PC-9 (cell line): Measurements from ENCODE around the gene DELE1. TPM values are rescaled to one million over a fixed set of nuclear protein-coding genes. Genes with fewer than 3 reads are reported as not detected.

ENCODE experiments used
- BruUV-seq: library from RNA; stranded (reverse); fragments of 400-500 nt; replicated peaks from 2 replicates; lab custom pipeline; 2021; lab: Mats Ljungman, UMichigan
- CTCF ChIA-PET: fragments of 300-600 bp; sonication (Branson Sonifier 250); formaldehyde crosslinking; loops from one replicate; lab custom pipeline; 2022; ENCODE audit warnings: antibody characterized with exemption; lab: Charles Lee
- POLR2A ChIA-PET: fragments of 300-600 bp; sonication (Branson Sonifier 250); formaldehyde crosslinking; loops from one replicate; lab custom pipeline; 2022; ENCODE audit warnings: antibody characterized with exemption; ENCODE audit not compliant: unreplicated experiment; lab: Charles Lee
- DNase-seq, 2 experiments: peaks; one replicate each; pipeline versions ENCODE4 v3.0.0 to v3.0.0-alpha.2; 2015 to 2022; ENCODE audit warnings: mixed read lengths in 1 of 2
- H2AFZ ChIP-seq: fragments of 200-600 bp; sonication (generic); 2 replicates; pipeline ENCODE4 v1.8.1; 2017; ENCODE audit warnings: antibody characterized with exemption
- H3F3A ChIP-seq: fragments of 200-600 bp; sonication (generic); 2 replicates; pipeline ENCODE4 v1.8.1; 2017; ENCODE audit warnings: antibody characterized with exemption, mild to moderate bottlenecking, low read depth; ENCODE audit not compliant: insufficient read depth
- H3K27ac ChIP-seq: fragments of 200-600 bp; sonication (generic); 2 replicates; pipeline ENCODE4 v1.6.1; 2016; ENCODE audit warnings: mixed run types
- H3K27me3 ChIP-seq: fragments of 200-600 bp; sonication (generic); 2 replicates; pipeline ENCODE4 v1.6.1; 2016; ENCODE audit warnings: low read depth, mixed run types; ENCODE audit not compliant: insufficient read depth
- H3K36me3 ChIP-seq: fragments of 200-600 bp; sonication (generic); 2 replicates; pipeline ENCODE4 v1.6.1; 2016; ENCODE audit warnings: low read depth, mixed run types
- H3K4me1 ChIP-seq: fragments of 200-600 bp; sonication (generic); replicated peaks from 2 replicates; pipeline ENCODE4 v1.6.1; 2016; ENCODE audit warnings: mixed run types; ENCODE audit not compliant: insufficient read depth
- H3K4me2 ChIP-seq: fragments of 200-600 bp; sonication (generic); 2 replicates; pipeline ENCODE4 v1.6.1; 2017; ENCODE audit warnings: mixed run types
- H3K4me3 ChIP-seq: fragments of 200-600 bp; sonication (generic); 2 replicates; pipeline ENCODE4 v1.6.1; 2016; ENCODE audit warnings: mixed run types
- H3K79me2 ChIP-seq: fragments of 200-600 bp; sonication (generic); 2 replicates; pipeline ENCODE4 v1.6.1; 2017; ENCODE audit warnings: low read depth, mixed run types
- H3K9me2 ChIP-seq: fragments of 200-600 bp; sonication (generic); 2 replicates; pipeline ENCODE4 v1.8.1; 2017; ENCODE audit warnings: mild to moderate bottlenecking; ENCODE audit not compliant: insufficient read depth
- H3K9me3 ChIP-seq: fragments of 200-600 bp; sonication (generic); 2 replicates; pipeline ENCODE4 v1.8.1; 2016; ENCODE audit warnings: low read depth; ENCODE audit not compliant: insufficient read depth
- H4K20me1 ChIP-seq: fragments of 200-600 bp; sonication (generic); 2 replicates; pipeline ENCODE4 v1.8.1; 2017; ENCODE audit not compliant: insufficient read depth
- EZH2 ChIP-seq: fragments of 200-600 bp; sonication (generic); IDR thresholded peaks from 2 replicates; pipeline ENCODE4 v1.8.0; 2017; ENCODE audit warnings: antibody characterized with exemption, low read depth
- intact Hi-C: fragments of 100-400 bp; cut with micrococcal nuclease; formaldehyde crosslinking; loops from one replicate; pipeline ENCODE4 v1.10.0; 2022; ENCODE audit not compliant: unreplicated experiment
- total RNA-seq: library from RNA; stranded (reverse); gene quantifications from 2 replicates; pipeline ENCODE4 v1.2.3, GENCODE V29; 2021
- TF ChIP-seq, protein P1 (sequence below): fragments of 200-600 bp; sonication (generic); conservative IDR thresholded peaks from 2 replicates; pipeline ENCODE4 v1.6.1; 2017; ENCODE audit warnings: mixed run types, antibody characterized with exemption, mild to moderate bottlenecking, moderate library complexity

Gene DELE1
- total RNA-seq, 1 experiment from 2014 or later: 80.8 TPM

GRCh38 chr5:141875022-141875740 lies 48.5 kb upstream of the DELE1 start:
- peaks cover 79% of the 10 kb centered on the region for H3K79me2 ChIP-seq
- CTCF ChIA-PET: interaction anchor here (0.5 to 0.6 kb wide), 2 partner anchors 9 to 25 kb away, joined by 3 to 4 read pairs; no protein-coding TSS in a partner anchor
- POLR2A ChIA-PET: no interaction called here

DNA sequence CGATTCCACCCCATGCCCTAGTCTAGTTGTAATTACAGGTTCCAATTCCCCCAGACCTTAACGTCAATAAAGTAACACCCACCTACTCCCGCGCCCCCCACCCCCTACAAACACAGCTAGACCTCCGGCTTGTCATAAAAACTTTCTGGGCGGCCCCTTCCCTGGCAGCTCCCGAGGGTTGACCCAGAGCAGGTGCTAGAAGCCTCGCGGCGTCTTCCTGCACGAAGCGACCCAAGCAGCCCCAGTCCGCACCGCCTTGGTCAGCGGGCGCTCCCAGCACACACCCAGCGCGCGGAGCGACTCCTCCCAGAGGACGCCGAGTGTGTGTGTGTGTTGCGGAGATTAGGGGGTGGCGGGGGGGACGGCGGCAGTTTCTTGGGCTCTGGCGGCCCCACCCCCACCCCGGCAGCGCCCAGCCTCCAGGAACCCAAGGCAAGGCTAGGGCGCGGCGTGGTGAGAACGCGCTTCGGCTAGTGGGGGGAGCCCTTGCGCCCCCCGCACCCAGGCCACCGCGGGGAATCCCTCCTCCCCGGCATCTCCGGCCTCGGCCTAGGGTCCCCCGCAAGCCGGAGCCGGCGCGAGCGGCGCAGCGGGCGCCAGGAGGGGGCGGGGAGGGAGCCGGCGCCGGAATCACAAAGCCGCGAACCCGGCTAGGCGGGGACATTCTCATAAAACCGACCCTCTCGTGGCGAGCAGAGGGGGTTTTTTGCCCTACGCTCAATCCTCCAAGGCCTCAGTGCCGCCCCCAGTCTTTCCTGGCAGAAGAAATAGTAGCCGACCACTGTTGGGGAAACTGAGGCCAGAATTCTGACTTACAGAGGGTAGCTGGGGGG lies 47.7 kb upstream of the DELE1 start:
- H3K36me3 ChIP-seq: peaks cover 18% of the 10 kb centered on the region
- ChIA-PET CTCF (interaction anchor here (0.6 kb wide), 1 partner anchor 26 kb away, joined by 3 read pairs; no protein-coding TSS in a partner anchor), POLR2A (interaction anchor here (0.6 kb wide), 1 partner anchor 46 kb away, joined by 4 read pairs; no protein-coding TSS in a partner anchor)
- H2AFZ ChIP-seq: no peak overlapping the region
- peaks cover 42% of the 10 kb centered on the region for H4K20me1 ChIP-seq
- DNase-seq: peak; percentile 60 to 64
- H3K9me2 ChIP-seq: no peaks in the 10 kb centered on the region
- BruUV-seq: no TSS peak
- peaks cover 40% of the 10 kb centered on the region for H3F3A ChIP-seq
- peak overlapping the region; percentile 69 for H3K27ac ChIP-seq
- no peak for TF ChIP-seq EZH2
- TF ChIP-seq, protein P1, sequence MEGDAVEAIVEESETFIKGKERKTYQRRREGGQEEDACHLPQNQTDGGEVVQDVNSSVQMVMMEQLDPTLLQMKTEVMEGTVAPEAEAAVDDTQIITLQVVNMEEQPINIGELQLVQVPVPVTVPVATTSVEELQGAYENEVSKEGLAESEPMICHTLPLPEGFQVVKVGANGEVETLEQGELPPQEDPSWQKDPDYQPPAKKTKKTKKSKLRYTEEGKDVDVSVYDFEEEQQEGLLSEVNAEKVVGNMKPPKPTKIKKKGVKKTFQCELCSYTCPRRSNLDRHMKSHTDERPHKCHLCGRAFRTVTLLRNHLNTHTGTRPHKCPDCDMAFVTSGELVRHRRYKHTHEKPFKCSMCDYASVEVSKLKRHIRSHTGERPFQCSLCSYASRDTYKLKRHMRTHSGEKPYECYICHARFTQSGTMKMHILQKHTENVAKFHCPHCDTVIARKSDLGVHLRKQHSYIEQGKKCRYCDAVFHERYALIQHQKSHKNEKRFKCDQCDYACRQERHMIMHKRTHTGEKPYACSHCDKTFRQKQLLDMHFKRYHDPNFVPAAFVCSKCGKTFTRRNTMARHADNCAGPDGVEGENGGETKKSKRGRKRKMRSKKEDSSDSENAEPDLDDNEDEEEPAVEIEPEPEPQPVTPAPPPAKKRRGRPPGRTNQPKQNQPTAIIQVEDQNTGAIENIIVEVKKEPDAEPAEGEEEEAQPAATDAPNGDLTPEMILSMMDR: no peak
- no peaks in the 10 kb centered on the region for H3K27me3 ChIP-seq
- H3K79me2 ChIP-seq: peaks cover 70% of the 10 kb centered on the region
- intact Hi-C loops: loop anchor here (1.0 to 5.0 kb wide), 3 partner anchors 10 to 46 kb away; partner anchors contain the start of gene DELE1
- H3K4me2 ChIP-seq: peak overlapping the region; percentile 84
- no peaks in the 10 kb centered on the region for H3K9me3 ChIP-seq
- peaks cover 67% of the 10 kb centered on the region for H3K4me1 ChIP-seq
- H3K4me3 ChIP-seq: peak overlapping the region; percentile 99

More at GRCh38 chr5:141875022-141875740, 48.5 kb upstream of the DELE1 start:
- peaks cover 67% of the 10 kb centered on the region for H3K4me1 ChIP-seq
- H3K27ac ChIP-seq: peak overlapping the region; percentile 69
- TF ChIP-seq, protein P1: no peak
- no peak for TF ChIP-seq EZH2
- peaks cover 50% of the 10 kb centered on the region for H4K20me1 ChIP-seq
- H3K4me3 ChIP-seq: peak overlapping the region; percentile 99
- no peak overlapping the region for H2AFZ ChIP-seq
- peaks cover 19% of the 10 kb centered on the region for H3K36me3 ChIP-seq
- intact Hi-C loops: loop anchor here (5.0 kb wide), 2 partner anchors 43 to 47 kb away; partner anchors contain the start of gene DELE1
- no TSS peak for BruUV-seq
- no peaks in the 10 kb centered on the region for H3K9me3 ChIP-seq
- H3K27me3 ChIP-seq: no peaks in the 10 kb centered on the region
- no peaks in the 10 kb centered on the region for H3K9me2 ChIP-seq
- peaks cover 42% of the 10 kb centered on the region for H3F3A ChIP-seq
- no peak for DNase-seq
- H3K4me2 ChIP-seq: peak overlapping the region; percentile 84
